Transverse colon (tissue), 3 donors: ENCODE results near the gene YTHDF1.

Source experiments
- POLR2A ChIP-seq: fragments of 450-650 bp; IDR thresholded peaks from one replicate; pipeline ENCODE4 v1.6.1; 2016; ENCODE audit warnings: antibody characterized with exemption, mild to moderate bottlenecking, moderate library complexity
- TF ChIP-seq, protein P1 (sequence below), 5 experiments: fragments of 200-600 bp in 3 of 5; fragments of 450-650 bp in 2 of 5; sonication (generic) in 3 of 5; IDR thresholded peaks; 1 replicate in 2 of 5; 2 replicates in 3 of 5; pipeline ENCODE4 v1.5.1; 2016 to 2017; ENCODE audit warnings: antibody characterized with exemption in 5 of 5, inconsistent platforms in 3 of 5, mild to moderate bottlenecking in 2 of 5, moderate library complexity in 1 of 5

DNA sequence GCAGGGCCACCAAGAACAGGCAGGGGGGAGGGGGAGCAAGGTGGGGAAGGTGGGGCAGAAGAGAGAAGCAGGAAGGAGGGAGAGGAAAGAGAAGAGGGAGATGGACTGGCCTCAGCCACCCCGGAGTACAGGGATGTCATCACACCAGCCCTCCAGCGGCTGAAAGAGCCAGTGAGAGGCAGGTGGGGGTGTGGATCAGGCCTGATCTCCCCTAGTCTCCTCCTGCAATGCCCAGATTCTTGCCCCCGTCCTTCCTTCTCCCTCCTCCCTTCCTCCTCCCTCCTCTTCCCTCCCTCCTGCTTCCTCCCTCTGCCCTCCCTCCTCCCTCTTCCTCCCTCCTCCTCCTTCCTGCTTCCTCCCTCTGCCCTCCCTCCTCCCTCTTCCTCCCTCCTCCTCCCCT lies 61.5 kb downstream of the YTHDF1 start:
- TF ChIP-seq, protein P1, sequence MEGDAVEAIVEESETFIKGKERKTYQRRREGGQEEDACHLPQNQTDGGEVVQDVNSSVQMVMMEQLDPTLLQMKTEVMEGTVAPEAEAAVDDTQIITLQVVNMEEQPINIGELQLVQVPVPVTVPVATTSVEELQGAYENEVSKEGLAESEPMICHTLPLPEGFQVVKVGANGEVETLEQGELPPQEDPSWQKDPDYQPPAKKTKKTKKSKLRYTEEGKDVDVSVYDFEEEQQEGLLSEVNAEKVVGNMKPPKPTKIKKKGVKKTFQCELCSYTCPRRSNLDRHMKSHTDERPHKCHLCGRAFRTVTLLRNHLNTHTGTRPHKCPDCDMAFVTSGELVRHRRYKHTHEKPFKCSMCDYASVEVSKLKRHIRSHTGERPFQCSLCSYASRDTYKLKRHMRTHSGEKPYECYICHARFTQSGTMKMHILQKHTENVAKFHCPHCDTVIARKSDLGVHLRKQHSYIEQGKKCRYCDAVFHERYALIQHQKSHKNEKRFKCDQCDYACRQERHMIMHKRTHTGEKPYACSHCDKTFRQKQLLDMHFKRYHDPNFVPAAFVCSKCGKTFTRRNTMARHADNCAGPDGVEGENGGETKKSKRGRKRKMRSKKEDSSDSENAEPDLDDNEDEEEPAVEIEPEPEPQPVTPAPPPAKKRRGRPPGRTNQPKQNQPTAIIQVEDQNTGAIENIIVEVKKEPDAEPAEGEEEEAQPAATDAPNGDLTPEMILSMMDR (IDR thresholded peaks at IDR 0.05), result no peak
- no peak for TF ChIP-seq POLR2A
